HG03139 (cell line): ENCODE measurements around the gene CNTN5.
"Not testable (repeated sequence)": the region's sequence is repeated elsewhere in the genome, so short reads cannot be mapped to it uniquely, and the experiment has no call there.

Source experiments
- ATAC-seq: cut with Tn5 transposase; IDR thresholded peaks from one replicate; pipeline ENCODE4 v1.9.1; 2021; ENCODE audit not compliant: unreplicated experiment

The CNTN5 gene

DNA sequence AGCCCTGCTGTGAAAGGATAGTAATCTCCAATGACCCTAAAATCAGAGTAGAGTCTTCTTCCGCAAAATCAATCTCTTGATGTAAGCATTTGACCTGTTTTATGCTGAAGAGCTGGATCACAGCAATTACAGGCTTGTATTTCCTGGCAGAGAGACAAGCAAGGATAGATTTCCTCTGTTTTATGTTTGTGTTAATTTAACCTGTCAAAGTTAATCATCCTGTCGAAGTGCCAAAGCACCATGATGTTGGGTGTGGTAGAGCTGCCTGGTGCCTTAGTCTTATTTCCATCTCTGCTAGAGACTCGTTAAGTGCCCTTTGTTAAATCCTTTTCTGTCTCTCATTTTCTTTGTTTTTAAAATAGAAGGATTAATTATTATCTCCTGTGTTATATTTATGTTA, 248.1 kb downstream of the CNTN5 start:
- no peak for ATAC-seq

- ATAC-seq = no peak
Measured at GRCh38 chr11:99271527-99271926, 250.8 kb downstream of the CNTN5 start.

- ATAC-seq = no peak
Measured at GRCh38 chr11:99275521-99275920, 254.8 kb downstream of the CNTN5 start.

GRCh38 chr11:99277281-99277680, 256.5 kb downstream of the CNTN5 start:
- ATAC-seq = no peak

GRCh38 chr11:99279266-99279665, 258.5 kb downstream of the CNTN5 start:
- no peak for ATAC-seq

- no peak for ATAC-seq
Measured at GRCh38 chr11:99281331-99281730, 260.6 kb downstream of the CNTN5 start.

- ATAC-seq = not testable (repeated sequence)
Measured at GRCh38 chr11:99297925-99298324, 277.2 kb downstream of the CNTN5 start.

DNA sequence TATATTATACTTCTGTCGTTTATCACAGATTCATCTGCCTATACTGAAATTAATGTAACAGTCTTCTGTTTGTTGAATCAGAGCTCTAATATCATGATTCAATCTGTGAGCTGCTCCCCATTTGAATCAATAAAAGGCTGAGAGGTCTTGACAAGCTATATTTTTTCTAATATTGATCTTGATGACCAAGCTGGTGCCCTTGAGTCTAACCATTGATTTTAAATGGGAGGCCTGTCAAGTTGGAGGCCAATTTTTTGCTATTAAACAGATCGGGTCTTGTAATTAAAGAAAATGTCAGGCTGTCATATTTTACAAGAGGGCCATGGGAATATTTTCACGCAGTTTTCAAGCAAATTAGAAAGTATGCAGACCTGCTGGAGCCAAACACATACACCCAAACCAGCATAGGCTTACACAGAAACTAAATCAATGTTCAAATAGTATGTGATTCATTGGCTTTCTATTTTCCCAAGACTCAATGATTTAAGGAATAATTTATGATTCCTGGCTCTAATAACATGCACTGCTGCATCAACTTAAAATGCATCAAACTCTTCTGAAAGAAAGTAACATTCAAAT, 286.9 kb downstream of the CNTN5 start:
- ATAC-seq = no peak

GRCh38 chr11:99311870-99312269, 291.1 kb downstream of the CNTN5 start:
- no peak for ATAC-seq

DNA sequence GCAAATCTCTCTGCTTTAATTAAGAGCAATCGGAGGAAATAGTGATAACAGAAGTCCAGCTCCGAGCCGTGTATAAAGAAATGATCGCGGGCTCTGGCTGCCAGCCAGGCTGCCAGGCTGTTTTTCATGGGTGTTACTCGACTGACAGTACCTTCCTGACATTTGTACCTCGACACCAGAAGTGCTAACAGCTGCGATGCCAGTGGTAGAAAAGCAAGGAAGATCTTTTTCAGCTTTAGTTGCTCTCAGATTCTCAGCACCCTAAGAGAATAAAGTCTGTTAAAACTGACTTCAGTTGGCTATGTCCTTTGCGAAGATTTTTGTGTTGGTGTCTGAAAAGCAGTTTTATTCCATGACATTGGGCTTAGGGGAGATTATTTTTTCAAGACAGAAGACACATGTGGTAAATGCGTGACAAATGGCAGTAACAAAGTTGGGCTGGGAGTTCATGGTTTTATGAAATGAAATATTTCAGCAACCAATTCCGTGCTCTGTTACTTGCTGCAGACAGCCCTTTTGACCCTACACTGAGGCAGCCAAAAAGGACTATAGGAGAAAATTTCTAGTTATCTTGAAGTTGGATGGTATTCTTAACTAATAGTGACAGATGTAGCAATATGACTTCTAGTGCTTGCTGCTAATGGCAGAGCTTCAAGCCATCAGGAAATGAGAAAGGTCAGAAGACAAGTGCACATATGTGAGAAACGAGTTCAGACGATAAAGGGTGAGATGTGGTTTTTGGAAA, 296.2 kb downstream of the CNTN5 start:
- ATAC-seq = no peak

GRCh38 chr11:99320769-99321290, 300.1 kb downstream of the CNTN5 start:
- ATAC-seq = no peak

DNA sequence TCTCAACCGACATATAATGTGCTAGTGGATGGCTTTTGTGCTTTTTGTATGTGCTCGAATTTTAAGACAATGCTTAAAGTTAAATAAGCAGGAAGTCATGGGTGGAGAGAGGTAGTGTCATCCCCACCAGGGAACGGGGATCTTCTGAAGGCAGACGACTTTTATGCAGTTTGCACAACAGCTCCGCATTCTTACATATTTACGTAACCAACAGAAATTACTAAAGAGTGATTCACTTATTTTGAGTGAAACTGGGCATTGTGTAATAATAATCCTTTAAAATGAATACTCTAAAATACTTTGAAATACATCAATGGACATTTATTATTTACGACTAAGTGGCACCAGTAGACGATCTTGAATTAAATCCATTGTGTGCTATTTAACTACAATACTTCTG, 305.1 kb downstream of the CNTN5 start:
- ATAC-seq = no peak

GRCh38 chr11:99327066-99327465, 306.3 kb downstream of the CNTN5 start:
- no peak for ATAC-seq

GRCh38 chr11:99327527-99327926, 306.8 kb downstream of the CNTN5 start:
- no peak for ATAC-seq

GRCh38 chr11:99333621-99334020, 312.9 kb downstream of the CNTN5 start:
- ATAC-seq = no peak

DNA sequence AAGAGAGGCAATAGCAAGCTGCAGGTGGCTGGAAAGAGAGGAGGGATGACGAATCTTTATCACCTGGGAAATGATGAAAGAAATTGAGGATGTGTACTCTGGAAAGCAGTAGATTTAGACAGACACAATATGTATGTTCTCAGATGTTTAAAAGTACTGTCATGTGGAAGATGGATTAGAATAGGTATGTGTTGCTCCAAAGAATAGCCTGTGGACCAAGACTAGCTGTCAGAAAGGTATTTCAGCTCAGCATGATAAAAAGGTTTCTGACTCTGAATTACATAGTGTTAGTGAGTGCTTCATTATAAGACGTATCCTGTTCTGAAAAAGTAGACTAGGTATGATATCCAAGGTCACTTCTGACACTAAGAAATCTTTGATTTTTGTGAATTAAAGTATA, 322.4 kb downstream of the CNTN5 start:
- ATAC-seq = no peak

DNA sequence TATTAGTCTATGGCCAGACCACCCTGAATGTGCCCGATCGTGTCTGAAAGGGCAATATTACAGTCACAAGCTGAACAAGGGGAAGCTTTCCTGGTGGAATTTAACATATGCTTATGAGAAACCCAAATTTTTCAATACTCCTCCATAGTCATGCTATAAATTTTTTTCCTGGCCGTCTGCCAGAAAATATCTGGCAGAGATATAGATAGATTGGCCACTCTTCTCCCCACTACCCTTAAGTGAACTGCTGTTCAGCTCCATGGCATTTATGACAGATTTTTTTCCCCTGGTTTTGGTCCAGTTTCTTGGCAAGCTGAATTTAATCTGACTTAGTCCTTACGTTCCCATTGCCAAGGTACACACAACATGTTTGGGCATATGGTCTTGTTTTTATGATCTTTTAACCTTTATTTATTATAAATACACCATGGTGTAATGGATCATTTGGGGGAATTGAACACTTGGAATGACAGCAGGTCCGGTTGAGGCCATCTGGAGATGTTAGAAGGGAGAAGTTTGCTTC, 328.5 kb downstream of the CNTN5 start:
- ATAC-seq = no peak

GRCh38 chr11:99351624-99352023, 330.9 kb downstream of the CNTN5 start:
- ATAC-seq = no peak

DNA sequence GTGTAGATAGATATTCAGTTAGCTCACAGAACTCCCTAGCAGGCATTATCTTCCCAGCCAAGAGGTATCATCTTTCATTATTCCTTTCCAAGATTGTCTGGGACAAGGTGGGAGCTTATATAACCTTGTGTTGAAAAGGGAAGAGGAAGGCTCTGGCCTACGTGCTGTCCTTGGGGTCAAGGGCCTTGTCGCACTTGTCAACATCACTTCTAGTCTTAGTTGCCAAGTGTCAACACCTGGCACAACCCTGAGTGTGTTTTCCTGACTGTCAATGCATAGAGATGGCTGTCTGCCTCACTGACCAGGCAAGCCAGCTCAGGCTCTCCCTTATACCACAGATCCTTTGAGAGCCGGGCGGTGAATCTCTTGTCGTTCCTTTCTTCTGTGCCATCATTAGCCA, 331.9 kb downstream of the CNTN5 start:
- no peak for ATAC-seq

GRCh38 chr11:99366546-99366945, 345.8 kb downstream of the CNTN5 start:
- ATAC-seq = no peak

DNA sequence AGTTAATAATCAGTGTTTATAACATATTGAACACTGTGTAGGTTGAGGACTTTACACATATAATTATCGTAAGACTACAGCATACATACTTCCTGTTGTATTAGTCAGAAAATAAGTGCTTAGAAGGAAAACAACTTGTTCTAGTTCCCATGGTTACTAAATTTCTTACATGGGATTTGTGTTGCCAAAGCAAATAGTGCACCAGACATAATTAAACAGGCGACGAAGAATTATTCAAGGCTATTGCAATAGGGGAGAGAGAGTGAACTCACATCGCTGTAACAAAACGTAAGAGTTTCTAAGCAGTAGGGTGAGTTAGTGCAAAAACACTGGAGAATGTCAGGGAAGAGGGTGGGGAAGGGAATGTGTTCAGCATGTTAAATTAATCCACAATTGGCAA, 347.8 kb downstream of the CNTN5 start:
- ATAC-seq = no peak

- ATAC-seq = no peak
Measured at GRCh38 chr11:99370549-99371216, 349.9 kb downstream of the CNTN5 start.
